Heart left ventricle (tissue), 13 donors: ENCODE measurements around the gene ATP13A2.
"Not testable (repeated sequence)": the region's sequence is repeated elsewhere in the genome, so short reads cannot be mapped to it uniquely, and the experiment has no call there.

Experiments
- POLR2A ChIP-seq, 2 donors: fragments of 450-650 bp; IDR thresholded peaks; one replicate each; pipeline ENCODE4 v1.6.1; 2017; ENCODE audit warnings: antibody characterized with exemption in 2 of 2, mild to moderate bottlenecking in 2 of 2, moderate library complexity in 2 of 2
- TF ChIP-seq, protein P1 (sequence below), 12 donors: fragments of 200-600 bp; sonication (generic) in 4 of 12; IDR thresholded peaks; one replicate each; pipeline versions ENCODE4 v1.5.0 to v1.8.0; 2018 to 2022; ENCODE audit warnings: antibody characterized with exemption in 12 of 12, mild to moderate bottlenecking in 5 of 12
- donor health status: ischemic (EF 13 %, LVEDD 7.1; RV severe dilation, severe dysfunction).
- donor health status: DM: no; HTN: yes; CAD: no.
- donor health status: DM: no; HTN: no; CAD: no.
- donor health status: ischemic (EF 25% LVEDD 6.9; RV normal size, moderate dysfunction).
- donor health status: ischemic (EF 25% LVEDD 5.7; RV mildly dilated, moderate dysfunction).
- donor health status: ischemic (EF 35%, LVEDD 5.7; RV mildly dilated, moderate dysfunction).
- donor health status: nonischemic (EF 11% LVEDD 7.7; RV severe dilation, severe dysfunction).
- donor health status: DM: yes; HTN: yes; CAD: no.
- donor health status: PGD.
- donor health status: ischemic (EF 29% LVEDD 5.4; RV normal size, mild dysfunction).
- donor health status: nonischemic (EF 23%, LVEDD 6.1; RV moderate dilation, normal function).

DNA sequence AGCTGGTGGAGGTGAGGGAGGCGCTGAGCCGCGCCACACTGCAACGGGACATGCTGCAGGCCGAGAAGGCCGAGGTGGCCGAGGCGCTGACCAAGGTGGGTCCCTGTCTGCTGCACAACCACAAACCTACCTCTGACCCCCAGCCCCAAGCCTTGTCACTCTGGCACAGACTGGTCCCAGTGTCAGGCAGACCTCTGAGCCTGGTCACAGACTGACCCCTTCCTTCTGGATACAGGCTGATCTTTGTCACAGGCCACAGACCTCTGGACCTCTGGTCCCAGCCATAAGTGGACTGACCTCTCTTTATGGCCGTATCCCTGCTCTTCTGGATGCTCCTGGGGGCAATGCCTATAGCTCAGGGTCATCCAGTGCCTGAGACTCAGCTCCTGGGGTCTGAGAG is 66.2 kb downstream of the ATP13A2 start:
- not testable (repeated sequence) for TF ChIP-seq POLR2A (IDR thresholded peaks at IDR 0.05)
- TF ChIP-seq, protein P1, sequence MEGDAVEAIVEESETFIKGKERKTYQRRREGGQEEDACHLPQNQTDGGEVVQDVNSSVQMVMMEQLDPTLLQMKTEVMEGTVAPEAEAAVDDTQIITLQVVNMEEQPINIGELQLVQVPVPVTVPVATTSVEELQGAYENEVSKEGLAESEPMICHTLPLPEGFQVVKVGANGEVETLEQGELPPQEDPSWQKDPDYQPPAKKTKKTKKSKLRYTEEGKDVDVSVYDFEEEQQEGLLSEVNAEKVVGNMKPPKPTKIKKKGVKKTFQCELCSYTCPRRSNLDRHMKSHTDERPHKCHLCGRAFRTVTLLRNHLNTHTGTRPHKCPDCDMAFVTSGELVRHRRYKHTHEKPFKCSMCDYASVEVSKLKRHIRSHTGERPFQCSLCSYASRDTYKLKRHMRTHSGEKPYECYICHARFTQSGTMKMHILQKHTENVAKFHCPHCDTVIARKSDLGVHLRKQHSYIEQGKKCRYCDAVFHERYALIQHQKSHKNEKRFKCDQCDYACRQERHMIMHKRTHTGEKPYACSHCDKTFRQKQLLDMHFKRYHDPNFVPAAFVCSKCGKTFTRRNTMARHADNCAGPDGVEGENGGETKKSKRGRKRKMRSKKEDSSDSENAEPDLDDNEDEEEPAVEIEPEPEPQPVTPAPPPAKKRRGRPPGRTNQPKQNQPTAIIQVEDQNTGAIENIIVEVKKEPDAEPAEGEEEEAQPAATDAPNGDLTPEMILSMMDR (IDR thresholded peaks at IDR 0.05): not testable (repeated sequence)
